WERI-Rb-1 (cell line): ENCODE results near the gene LRBA.
"Not testable (repeated sequence)": the region's sequence is repeated elsewhere in the genome, so short reads cannot be mapped to it uniquely, and the experiment has no call there.

Experiments
- DNase-seq: peaks from one replicate; pipeline ENCODE4 v3.0.0-alpha.2; 2020
- H3K27ac ChIP-seq: fragments of 250-450 bp; sonication (Bioruptor Pico); 2 replicates; pipeline ENCODE4 v1.5.1; 2020; ENCODE audit warnings: mild to moderate bottlenecking, moderate library complexity
- H3K27me3 ChIP-seq: fragments of 250-450 bp; sonication (Bioruptor Pico); 2 replicates; pipeline ENCODE4 v1.5.1; 2021; ENCODE audit warnings: mild to moderate bottlenecking, low read depth, moderate library complexity; ENCODE audit not compliant: insufficient read depth, severe bottlenecking
- H3K36me3 ChIP-seq: fragments of 250-450 bp; sonication (Bioruptor Pico); 2 replicates; pipeline ENCODE4 v1.5.1; 2020; ENCODE audit warnings: mild to moderate bottlenecking, moderate library complexity
- H3K4me3 ChIP-seq: 2 replicates; pipeline ENCODE4 v1.5.1; 2011; ENCODE audit warnings: low read depth, mild to moderate bottlenecking, control low read depth, low read length
- H3K9me3 ChIP-seq: fragments of 250-450 bp; sonication (Bioruptor Pico); 2 replicates; pipeline ENCODE4 v1.5.1; 2021; ENCODE audit warnings: mild to moderate bottlenecking, moderate library complexity; ENCODE audit not compliant: severe bottlenecking
- TF ChIP-seq, protein P1 (sequence below): IDR thresholded peaks from 2 replicates; pipeline ENCODE4 v1.5.1; 2011; ENCODE audit warnings: low read depth, mild to moderate bottlenecking, control low read depth, inconsistent platforms, low read length

LRBA gene

DNA sequence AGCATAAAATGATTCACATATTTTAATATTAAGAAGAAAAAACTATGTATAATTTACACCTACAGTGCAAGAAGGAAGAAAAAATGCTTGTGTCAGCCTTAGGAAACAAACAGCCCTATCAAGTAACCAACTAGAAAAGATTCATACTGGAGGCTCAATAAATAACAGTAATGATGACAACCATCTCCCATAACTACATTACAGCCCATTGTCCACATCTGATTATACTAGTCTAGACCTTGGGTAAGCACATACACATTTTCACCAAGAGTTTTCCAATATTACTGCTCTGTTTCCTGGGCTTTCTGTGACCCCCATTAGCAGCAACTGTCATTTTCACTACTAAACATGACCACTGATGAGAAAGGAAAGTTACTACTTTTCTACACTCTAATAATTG is 263.4 kb downstream of the LRBA start:
- no peaks in the 10 kb centered on the region for H3K36me3 ChIP-seq
- H3K4me3 ChIP-seq = no peak overlapping the region
- DNase-seq = no peak
- H3K9me3 ChIP-seq = no peaks in the 10 kb centered on the region
- H3K27me3 ChIP-seq = no peaks in the 10 kb centered on the region
- TF ChIP-seq, protein P1, sequence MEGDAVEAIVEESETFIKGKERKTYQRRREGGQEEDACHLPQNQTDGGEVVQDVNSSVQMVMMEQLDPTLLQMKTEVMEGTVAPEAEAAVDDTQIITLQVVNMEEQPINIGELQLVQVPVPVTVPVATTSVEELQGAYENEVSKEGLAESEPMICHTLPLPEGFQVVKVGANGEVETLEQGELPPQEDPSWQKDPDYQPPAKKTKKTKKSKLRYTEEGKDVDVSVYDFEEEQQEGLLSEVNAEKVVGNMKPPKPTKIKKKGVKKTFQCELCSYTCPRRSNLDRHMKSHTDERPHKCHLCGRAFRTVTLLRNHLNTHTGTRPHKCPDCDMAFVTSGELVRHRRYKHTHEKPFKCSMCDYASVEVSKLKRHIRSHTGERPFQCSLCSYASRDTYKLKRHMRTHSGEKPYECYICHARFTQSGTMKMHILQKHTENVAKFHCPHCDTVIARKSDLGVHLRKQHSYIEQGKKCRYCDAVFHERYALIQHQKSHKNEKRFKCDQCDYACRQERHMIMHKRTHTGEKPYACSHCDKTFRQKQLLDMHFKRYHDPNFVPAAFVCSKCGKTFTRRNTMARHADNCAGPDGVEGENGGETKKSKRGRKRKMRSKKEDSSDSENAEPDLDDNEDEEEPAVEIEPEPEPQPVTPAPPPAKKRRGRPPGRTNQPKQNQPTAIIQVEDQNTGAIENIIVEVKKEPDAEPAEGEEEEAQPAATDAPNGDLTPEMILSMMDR = no peak
- H3K27ac ChIP-seq = no peak overlapping the region

DNA sequence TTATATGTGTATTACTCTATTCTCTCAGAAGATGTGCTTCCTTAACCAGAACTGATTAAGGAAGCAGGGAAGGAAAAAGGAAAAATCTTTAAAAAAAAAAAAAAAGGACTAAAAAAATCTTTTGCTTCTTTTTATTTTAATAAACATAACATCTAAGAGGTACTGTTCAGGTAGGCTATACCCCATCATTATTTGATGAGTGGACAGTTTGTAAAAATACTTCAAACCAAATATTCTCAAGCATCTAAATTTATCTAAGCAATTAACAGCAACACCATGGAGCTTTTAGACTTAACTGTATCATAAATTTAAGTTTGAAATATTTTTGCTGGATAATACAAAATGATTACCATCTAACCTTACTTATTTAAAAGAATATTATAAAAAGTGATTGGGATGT is 264.3 kb downstream of the LRBA start:
- TF ChIP-seq, protein P1 = no peak
- Histone ChIP-seq H3K27ac (no peak overlapping the region), H3K4me3 (no peak overlapping the region), H3K9me3 (no peaks in the 10 kb centered on the region), H3K27me3 (no peaks in the 10 kb centered on the region), H3K36me3 (no peaks in the 10 kb centered on the region)
- no peak for DNase-seq

DNA sequence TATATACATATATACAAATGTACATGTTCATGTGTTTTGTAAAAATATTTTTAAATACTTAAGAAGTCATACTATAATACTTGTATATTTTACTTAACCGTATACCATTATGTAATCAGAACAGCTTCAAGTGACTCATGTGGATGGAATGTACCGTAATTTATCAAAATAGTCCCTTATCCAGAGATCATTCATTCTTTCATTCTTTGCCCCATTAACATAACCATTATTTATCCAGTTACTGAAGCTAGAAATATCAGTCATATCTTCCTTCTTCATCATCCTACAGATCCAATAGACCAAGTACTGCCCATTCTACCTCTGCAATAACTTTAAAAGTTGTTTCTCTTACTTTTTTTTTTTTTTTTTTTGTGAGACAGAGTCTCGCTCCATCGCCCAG is 268.9 kb downstream of the LRBA start:
- Histone ChIP-seq H3K36me3 (no peaks in the 10 kb centered on the region), H3K27me3 (no peaks in the 10 kb centered on the region), H3K9me3 (no peaks in the 10 kb centered on the region), H3K27ac (no peak overlapping the region), H3K4me3 (no peak overlapping the region)
- TF ChIP-seq, protein P1 = no peak
- no peak for DNase-seq

DNA sequence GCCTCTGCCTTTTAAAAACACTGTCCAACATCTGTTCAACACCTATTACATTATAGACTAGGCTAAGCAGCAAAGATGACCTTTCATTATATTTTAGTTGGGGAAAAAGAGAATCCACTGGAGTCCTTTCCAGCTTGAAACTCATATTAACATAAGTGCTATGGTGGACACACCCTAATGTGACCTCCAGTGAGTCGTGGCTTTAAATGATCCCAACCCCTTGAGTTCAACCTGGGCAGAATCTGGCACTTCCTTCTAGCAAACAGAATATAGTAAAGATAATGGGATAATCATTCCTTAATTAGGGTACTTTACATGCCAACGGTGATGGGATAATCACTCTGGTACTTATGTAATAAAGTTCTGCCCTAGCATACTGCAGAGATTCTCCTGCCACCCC is 270.5 kb downstream of the LRBA start:
- TF ChIP-seq, protein P1 = no peak
- no peak overlapping the region for H3K4me3 ChIP-seq
- H3K27ac ChIP-seq = no peak overlapping the region
- no peaks in the 10 kb centered on the region for H3K27me3 ChIP-seq
- no peaks in the 10 kb centered on the region for H3K9me3 ChIP-seq
- no peak for DNase-seq
- no peaks in the 10 kb centered on the region for H3K36me3 ChIP-seq

DNA sequence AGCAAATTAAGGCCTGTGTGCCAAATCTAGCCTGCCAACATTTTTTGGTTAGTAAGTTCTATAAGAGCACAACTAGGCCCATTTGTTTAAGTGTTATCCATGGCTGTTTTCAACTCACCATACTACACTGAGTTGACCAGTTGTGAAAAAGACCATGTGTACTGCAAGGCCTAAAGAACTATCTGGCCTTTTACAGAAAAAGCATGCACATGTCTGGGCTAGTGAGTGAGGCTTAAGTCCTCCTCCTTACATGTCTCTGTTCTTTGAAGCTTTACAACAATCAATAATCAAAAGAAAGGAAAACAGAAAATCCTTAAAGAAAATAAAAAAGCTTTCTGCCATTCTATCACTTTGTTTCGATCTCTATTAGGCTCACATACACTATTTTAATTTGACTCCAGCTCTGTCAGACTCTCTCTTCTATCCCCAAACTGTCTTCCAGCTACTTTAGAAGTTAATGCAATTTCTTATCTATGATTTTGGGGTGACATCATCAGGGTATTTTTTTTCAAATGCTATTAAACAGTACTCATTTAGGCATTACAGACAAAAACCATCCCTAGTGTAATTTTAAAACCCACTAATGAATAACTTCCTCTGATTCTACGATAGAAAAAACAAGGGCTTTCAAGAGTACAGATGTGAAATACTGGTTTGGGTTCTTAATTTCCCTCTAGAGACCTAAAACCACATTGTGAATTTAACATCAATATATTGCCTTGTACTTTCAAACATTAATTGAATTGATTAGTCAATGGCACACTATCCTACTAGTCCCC is 271.3 kb downstream of the LRBA start:
- DNase-seq = no peak
- H3K4me3 ChIP-seq = no peak overlapping the region
- TF ChIP-seq, protein P1 = no peak
- no peaks in the 10 kb centered on the region for H3K9me3 ChIP-seq
- no peak overlapping the region for H3K27ac ChIP-seq
- H3K27me3 ChIP-seq = no peaks in the 10 kb centered on the region
- H3K36me3 ChIP-seq = no peaks in the 10 kb centered on the region

DNA sequence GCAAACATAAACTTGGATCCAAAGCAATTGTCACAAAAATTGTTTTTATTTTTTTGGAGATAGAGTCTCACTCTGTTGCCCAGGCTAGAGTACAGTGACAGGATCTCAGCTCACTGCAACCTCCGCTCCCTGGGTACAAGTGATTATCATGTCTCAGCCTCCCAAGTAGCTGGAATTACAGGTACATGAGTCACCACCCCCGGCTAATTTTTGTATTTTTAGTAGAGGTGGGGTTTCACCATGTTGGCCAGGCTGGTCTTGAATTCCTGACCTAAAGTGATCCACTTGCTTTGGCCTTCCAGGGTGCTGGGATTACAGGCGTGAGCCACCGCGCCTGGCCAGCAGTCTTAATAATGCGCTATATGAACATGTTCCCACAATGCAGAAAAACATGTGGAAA is 272.2 kb downstream of the LRBA start:
- H3K9me3 ChIP-seq, H3K27ac ChIP-seq, H3K27me3 ChIP-seq, H3K36me3 ChIP-seq, H3K4me3 ChIP-seq, DNase-seq: not testable (repeated sequence)
